ENCODE measurements around the gene FOXP4. TPM values are rescaled to one million over a fixed set of nuclear protein-coding genes. Genes with fewer than 3 reads are reported as not detected.

Gene FOXP4
- total RNA-seq, 3 donors from 2014 or later (not counting 1 experiment from before 2014, with no cell fraction given): 11.2 to 21.1 (median 14.7) TPM

DNA sequence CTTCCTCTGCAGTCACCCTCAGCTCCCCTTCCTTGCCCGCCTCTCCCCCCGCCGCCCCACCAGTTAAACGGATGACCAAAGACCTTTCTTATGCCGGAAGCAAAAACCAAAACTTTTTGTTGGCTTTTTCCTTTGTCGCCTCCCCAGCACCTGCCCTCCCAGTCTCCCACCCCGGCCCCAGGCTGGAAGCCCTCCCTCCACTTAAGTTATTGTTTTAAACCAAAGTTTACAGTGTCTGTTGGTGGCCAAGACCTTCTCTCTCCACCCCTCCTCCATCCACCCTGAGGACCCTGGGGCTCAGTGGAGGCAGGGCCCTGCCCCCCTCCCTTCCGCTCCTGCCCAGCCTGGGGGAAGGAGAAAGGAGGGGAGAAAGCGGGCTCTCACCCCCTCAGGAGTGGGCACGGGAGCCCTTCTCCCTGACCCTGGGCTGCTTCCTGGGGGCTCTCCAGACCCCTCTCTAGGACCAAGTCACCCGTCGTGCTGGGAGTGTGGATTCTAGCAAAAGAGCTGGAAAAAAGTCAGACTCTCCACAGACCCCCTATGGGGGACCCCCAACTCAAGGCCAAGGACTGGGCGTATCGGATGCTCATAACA lies 53.8 kb downstream of the FOXP4 start:
- Mint-ChIP-seq H3K27ac (no peak overlapping the region), H3K9me3 (no peaks in the 10 kb centered on the region), H3K4me3 (no peak overlapping the region), H3K4me1 (peaks cover 0 to 10% of the 10 kb centered on the region in 2 donors), H3K27me3 (ENCODE audit: low read depth in 2 of 2) (peaks cover 0 to 6% of the 10 kb centered on the region in 2 donors), H3K36me3 (no peaks in the 10 kb centered on the region)
- Histone ChIP-seq H3K27ac (ENCODE audit: low read length) (no peak overlapping the region), H3K27me3 (ENCODE audit: control insufficient read depth, insufficient read depth, low read length) (no peaks in the 10 kb centered on the region), H3K9me3 (ENCODE audit: control insufficient read depth, insufficient read depth, low read length) (no peaks in the 10 kb centered on the region), H3K36me3 (ENCODE audit: control insufficient read depth, insufficient read depth, low read length) (no peaks in the 10 kb centered on the region), H3K4me1 (ENCODE audit: control insufficient read depth, insufficient read depth, low read length) (peaks cover 7% of the 10 kb centered on the region), H3K4me3 (ENCODE audit: low read length) (no peak overlapping the region)
- TF ChIP-seq, protein P1, sequence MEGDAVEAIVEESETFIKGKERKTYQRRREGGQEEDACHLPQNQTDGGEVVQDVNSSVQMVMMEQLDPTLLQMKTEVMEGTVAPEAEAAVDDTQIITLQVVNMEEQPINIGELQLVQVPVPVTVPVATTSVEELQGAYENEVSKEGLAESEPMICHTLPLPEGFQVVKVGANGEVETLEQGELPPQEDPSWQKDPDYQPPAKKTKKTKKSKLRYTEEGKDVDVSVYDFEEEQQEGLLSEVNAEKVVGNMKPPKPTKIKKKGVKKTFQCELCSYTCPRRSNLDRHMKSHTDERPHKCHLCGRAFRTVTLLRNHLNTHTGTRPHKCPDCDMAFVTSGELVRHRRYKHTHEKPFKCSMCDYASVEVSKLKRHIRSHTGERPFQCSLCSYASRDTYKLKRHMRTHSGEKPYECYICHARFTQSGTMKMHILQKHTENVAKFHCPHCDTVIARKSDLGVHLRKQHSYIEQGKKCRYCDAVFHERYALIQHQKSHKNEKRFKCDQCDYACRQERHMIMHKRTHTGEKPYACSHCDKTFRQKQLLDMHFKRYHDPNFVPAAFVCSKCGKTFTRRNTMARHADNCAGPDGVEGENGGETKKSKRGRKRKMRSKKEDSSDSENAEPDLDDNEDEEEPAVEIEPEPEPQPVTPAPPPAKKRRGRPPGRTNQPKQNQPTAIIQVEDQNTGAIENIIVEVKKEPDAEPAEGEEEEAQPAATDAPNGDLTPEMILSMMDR (IDR thresholded peaks at IDR 0.05): no peak
- intact Hi-C loops (cut with micrococcal nuclease): no loop called here
- WGBS (ENCODE audit: insufficient coverage): 83% methylated on average over 12 of the region's 14 CpGs
- DNase-seq: no peak
- ATAC-seq: no peak

DNA sequence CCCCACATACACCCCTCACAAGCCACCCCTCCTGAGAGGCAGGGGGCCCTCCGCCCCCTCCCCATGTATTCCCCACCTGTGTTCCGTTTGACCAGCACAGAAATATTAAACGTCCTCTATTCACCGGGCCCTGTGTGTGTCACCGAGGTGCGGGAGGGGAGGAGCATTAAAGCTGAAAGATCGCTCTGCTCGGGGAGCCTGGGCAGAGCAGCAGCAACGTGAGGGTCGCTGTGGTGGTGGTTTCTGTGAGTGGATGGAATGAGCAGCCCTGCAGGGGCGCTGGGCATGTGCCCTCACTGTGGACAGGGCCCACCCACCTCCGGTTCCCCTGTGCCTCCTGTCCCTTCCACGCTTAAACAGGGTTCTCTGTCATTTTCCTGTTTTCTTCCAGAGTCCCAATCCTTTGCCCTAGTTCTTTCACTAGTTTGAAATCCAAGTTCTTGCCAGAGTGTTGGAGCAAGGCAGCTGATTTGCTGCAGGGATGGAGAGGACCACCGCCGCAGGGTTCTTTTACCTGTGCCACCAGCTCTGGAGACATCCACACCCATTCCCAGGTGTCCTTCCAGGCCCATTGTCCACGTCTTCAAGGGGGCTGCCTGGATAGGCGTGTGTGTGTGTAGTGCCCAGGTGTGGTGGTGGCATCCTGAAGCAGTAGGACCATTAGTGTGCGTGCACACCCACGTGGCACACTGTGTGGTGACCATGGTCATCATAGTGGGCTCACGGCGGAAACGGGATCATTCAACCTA lies 54.5 kb downstream of the FOXP4 start:
- peaks cover 0 to 9% of the 10 kb centered on the region in 2 donors for H3K27me3 Mint-ChIP-seq (ENCODE audit: low read depth in 2 of 2)
- DNase-seq (no peak), ATAC-seq (no peak)
- no peak overlapping the region for H3K4me3 ChIP-seq (ENCODE audit: low read length)
- WGBS (ENCODE audit: insufficient coverage): 82% methylated on average over 22 of the region's 22 CpGs
- intact Hi-C loops (cut with micrococcal nuclease): no loop called here
- no peak overlapping the region for H3K4me3 Mint-ChIP-seq
- H3K27ac Mint-ChIP-seq: no peak overlapping the region
- H3K27ac ChIP-seq (ENCODE audit: low read length): no peak overlapping the region
- peaks cover 7% of the 10 kb centered on the region for H3K4me1 ChIP-seq (ENCODE audit: control insufficient read depth, insufficient read depth, low read length)
- no peaks in the 10 kb centered on the region for H3K36me3 ChIP-seq (ENCODE audit: control insufficient read depth, insufficient read depth, low read length)
- no peaks in the 10 kb centered on the region for H3K9me3 ChIP-seq (ENCODE audit: control insufficient read depth, insufficient read depth, low read length)
- TF ChIP-seq, protein P1 (IDR thresholded peaks at IDR 0.05): no peak
- no peaks in the 10 kb centered on the region for H3K27me3 ChIP-seq (ENCODE audit: control insufficient read depth, insufficient read depth, low read length)
- no peaks in the 10 kb centered on the region for H3K9me3 Mint-ChIP-seq
- no peaks in the 10 kb centered on the region for H3K36me3 Mint-ChIP-seq
- H3K4me1 Mint-ChIP-seq: peaks cover 0 to 10% of the 10 kb centered on the region in 2 donors

DNA sequence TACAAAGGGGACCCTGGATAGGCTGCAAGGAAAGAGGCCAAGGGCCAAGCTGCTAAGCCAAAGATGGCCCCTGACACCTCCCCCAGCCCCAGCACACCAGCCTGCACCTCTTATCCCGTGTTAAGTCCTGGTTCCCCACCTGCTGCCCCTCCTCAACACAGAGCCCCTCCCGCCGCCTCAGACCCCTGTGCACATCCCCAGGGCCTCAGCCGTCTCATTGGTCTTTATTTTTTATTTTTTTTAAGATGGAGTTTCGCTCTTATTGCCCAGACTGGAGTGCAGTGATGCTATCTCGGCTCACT lies 55.0 kb downstream of the FOXP4 start:
- H3K4me1 ChIP-seq (ENCODE audit: control insufficient read depth, insufficient read depth, low read length): peaks cover 7% of the 10 kb centered on the region
- H3K27me3 Mint-ChIP-seq (ENCODE audit: low read depth in 2 of 2): peaks cover 0 to 11% of the 10 kb centered on the region in 2 donors
- no peak overlapping the region for H3K27ac Mint-ChIP-seq
- no peaks in the 10 kb centered on the region for H3K36me3 ChIP-seq (ENCODE audit: control insufficient read depth, insufficient read depth, low read length)
- H3K36me3 Mint-ChIP-seq: no peaks in the 10 kb centered on the region
- no peak overlapping the region for H3K4me3 ChIP-seq (ENCODE audit: low read length)
- WGBS (ENCODE audit: insufficient coverage): 74% methylated on average over 6 of the region's 6 CpGs
- no peaks in the 10 kb centered on the region for H3K9me3 Mint-ChIP-seq
- intact Hi-C loops (cut with micrococcal nuclease): no loop called here
- no peaks in the 10 kb centered on the region for H3K9me3 ChIP-seq (ENCODE audit: control insufficient read depth, insufficient read depth, low read length)
- peaks cover 0 to 10% of the 10 kb centered on the region in 2 donors for H3K4me1 Mint-ChIP-seq
- H3K27ac ChIP-seq (ENCODE audit: low read length): no peak overlapping the region
- H3K4me3 Mint-ChIP-seq: no peak overlapping the region
- no peaks in the 10 kb centered on the region for H3K27me3 ChIP-seq (ENCODE audit: control insufficient read depth, insufficient read depth, low read length)
- ATAC-seq (no peak), DNase-seq (no peak)
- TF ChIP-seq, protein P1 (IDR thresholded peaks at IDR 0.05): no peak

DNA sequence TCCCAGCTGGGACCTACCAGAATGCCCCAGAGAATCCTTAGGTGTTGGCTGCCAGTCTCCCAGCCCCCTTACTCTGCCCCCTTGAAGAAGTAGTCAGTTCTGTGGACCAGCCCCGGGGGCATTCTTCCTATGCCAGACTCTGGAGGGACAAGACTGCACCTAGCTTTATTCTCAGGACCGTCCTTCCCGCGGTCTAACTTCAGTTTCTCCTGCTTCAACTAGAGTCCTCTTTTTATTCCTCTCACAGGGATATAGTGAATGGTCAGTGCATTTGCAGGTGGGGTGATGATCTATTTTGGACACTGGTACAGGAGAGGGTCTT lies 56.2 kb downstream of the FOXP4 start:
- TF ChIP-seq, protein P1 (IDR thresholded peaks at IDR 0.05): no peak
- Histone ChIP-seq H3K4me3 (ENCODE audit: low read length) (no peak overlapping the region), H3K9me3 (ENCODE audit: control insufficient read depth, insufficient read depth, low read length) (no peaks in the 10 kb centered on the region), H3K27ac (ENCODE audit: low read length) (no peak overlapping the region), H3K4me1 (ENCODE audit: control insufficient read depth, insufficient read depth, low read length) (peaks cover 7% of the 10 kb centered on the region), H3K36me3 (ENCODE audit: control insufficient read depth, insufficient read depth, low read length) (no peaks in the 10 kb centered on the region), H3K27me3 (ENCODE audit: control insufficient read depth, insufficient read depth, low read length) (no peaks in the 10 kb centered on the region)
- H3K27ac Mint-ChIP-seq: no peak overlapping the region
- peaks cover 0 to 10% of the 10 kb centered on the region in 2 donors for H3K4me1 Mint-ChIP-seq
- intact Hi-C loops (cut with micrococcal nuclease): no loop called here
- peaks cover 0 to 11% of the 10 kb centered on the region in 2 donors for H3K27me3 Mint-ChIP-seq (ENCODE audit: low read depth in 2 of 2)
- WGBS (ENCODE audit: insufficient coverage): 51% methylated on average over 4 of the region's 4 CpGs
- no peak overlapping the region for H3K4me3 Mint-ChIP-seq
- ATAC-seq (no peak), DNase-seq (no peak)
- H3K36me3 Mint-ChIP-seq: no peaks in the 10 kb centered on the region
- H3K9me3 Mint-ChIP-seq: no peaks in the 10 kb centered on the region
